Thyroid gland (tissue), 4 donors: ENCODE data around the gene SEPTIN1. TPM values are rescaled to one million over a fixed set of nuclear protein-coding genes. Genes with fewer than 3 reads are reported as not detected.

ENCODE experiments used
- DNase-seq, 2 donors: peaks; one replicate each; pipeline ENCODE4 v3.0.0-alpha.2; 2019
- H3K27ac ChIP-seq, 3 donors: fragments of 200-600 bp; sonication (generic); 1 replicate in 2 of 3; 2 replicates in 1 of 3; pipeline ENCODE4 v1.5.1; 2016 to 2019; ENCODE audit warnings: mild to moderate bottlenecking in 1 of 3, moderate library complexity in 1 of 3
- H3K27me3 ChIP-seq: fragments of 200-600 bp; sonication (generic); one replicate; pipeline ENCODE4 v1.5.1; 2019
- H3K36me3 ChIP-seq, 2 donors: fragments of 200-600 bp; sonication (generic); one replicate each; pipeline ENCODE4 v1.5.1; 2016 to 2019
- H3K4me1 ChIP-seq, 2 donors: fragments of 200-600 bp; sonication (generic); one replicate each; pipeline ENCODE4 v1.5.1; 2017 to 2019
- H3K4me3 ChIP-seq, 3 donors: fragments of 200-600 bp; sonication (generic); replicated peaks in 1 of 3; 1 replicate in 2 of 3; 2 replicates in 1 of 3; pipeline ENCODE4 v1.5.1; 2016; ENCODE audit warnings: mild to moderate bottlenecking in 1 of 3
- H3K9me3 ChIP-seq: fragments of 200-600 bp; sonication (generic); one replicate; pipeline ENCODE4 v1.5.1; 2017
- CTCF ChIP-seq, 6 experiments: fragments of 200-600 bp in 3 of 6; fragments of 450-650 bp in 3 of 6; sonication (generic) in 3 of 6; IDR thresholded peaks; one replicate each; pipeline ENCODE4 v1.5.1; 2016 to 2019; ENCODE audit warnings: antibody characterized with exemption in 6 of 6, mild to moderate bottlenecking in 2 of 6, inconsistent platforms in 1 of 6, moderate library complexity in 1 of 6
- POLR2A ChIP-seq, 2 donors: fragments of 450-650 bp; IDR thresholded peaks; one replicate each; pipeline ENCODE4 v1.6.1; 2017; ENCODE audit warnings: antibody characterized with exemption in 2 of 2, mild to moderate bottlenecking in 2 of 2, moderate library complexity in 1 of 2
- WGBS, 2 donors: methylation state at CpG; one replicate each; pipeline ENCODE4 v1.1.5; 2017; 5-methylcytosine and 5-hydroxymethylcytosine counted together
- intact Hi-C: fragments of 100-400 bp; cut with DNase I; formaldehyde crosslinking; loops from one replicate; pipeline ENCODE4 v1.15.1; 2023
- total RNA-seq, 4 donors: library from RNA; depleted of rRNA; stranded (reverse); fragments of >200 nt; gene quantifications; one replicate each; pipeline ENCODE4 v1.2.3, GENCODE V29; 2016

Gene SEPTIN1
- total RNA-seq, 4 donors from 2014 or later, result 0.56 to 3.4 (median 1.4) TPM

GRCh38 chr16:30428055-30428454, 45.7 kb upstream of the SEPTIN1 start:
- Histone ChIP-seq H3K9me3 (no peaks in the 10 kb centered on the region), H3K36me3 (peaks cover 3 to 6% of the 10 kb centered on the region in 2 donors), H3K4me3 (no peak overlapping the region), H3K4me1 (peaks cover 10 to 22% of the 10 kb centered on the region in 2 donors), H3K27ac (no peak overlapping the region), H3K27me3 (no peaks in the 10 kb centered on the region)
- 93 to 98% methylated on average over 4 of the region's 4 CpGs for WGBS, 2 donors
- no peak for DNase-seq
- intact Hi-C loops, result loop anchor here (10.0 kb wide), 1 partner anchor 343 kb away; no protein-coding TSS in a partner anchor
- no peak for TF ChIP-seq POLR2A (IDR thresholded peaks at IDR 0.05)
- TF ChIP-seq CTCF (IDR thresholded peaks at IDR 0.05), result no peak

GRCh38 chr16:30421010-30421409, 38.6 kb upstream of the SEPTIN1 start:
- TF ChIP-seq POLR2A (IDR thresholded peaks at IDR 0.05) (no peak), CTCF (IDR thresholded peaks at IDR 0.05) (no peak)
- DNase-seq, result no peak
- 86 to 90% methylated on average over 5 of the region's 5 CpGs for WGBS, 2 donors
- Histone ChIP-seq H3K9me3 (no peaks in the 10 kb centered on the region), H3K27ac (no peak overlapping the region), H3K27me3 (no peaks in the 10 kb centered on the region), H3K4me1 (peaks cover 4 to 14% of the 10 kb centered on the region in 2 donors), H3K4me3 (no peak overlapping the region), H3K36me3 (peaks cover 6 to 7% of the 10 kb centered on the region in 2 donors)
- intact Hi-C loops, result loop anchor here (10.0 kb wide), 1 partner anchor 336 kb away; no protein-coding TSS in a partner anchor

- Histone ChIP-seq H3K27me3 (no peaks in the 10 kb centered on the region), H3K9me3 (no peaks in the 10 kb centered on the region), H3K27ac (peak overlapping the region; percentile 49 to 82 (median 69)), H3K4me3 (peak overlapping the region in 2 of 3 donors; percentile 2 to 42), H3K36me3 (peaks cover 1 to 5% of the 10 kb centered on the region in 2 donors), H3K4me1 (peaks cover 4 to 5% of the 10 kb centered on the region in 2 donors)
- no peak for TF ChIP-seq CTCF (IDR thresholded peaks at IDR 0.05)
- no peak for TF ChIP-seq POLR2A (IDR thresholded peaks at IDR 0.05)
- DNase-seq, result no peak
- intact Hi-C loops, result no loop called here
- 83 to 86% methylated on average over 20 of the region's 31 CpGs for WGBS, 2 donors
Measured at GRCh38 chr16:30418350-30419181, 36.2 kb upstream of the SEPTIN1 start.

GRCh38 chr16:30417529-30418349, 35.4 kb upstream of the SEPTIN1 start:
- DNase-seq, result peak; percentile 86 to 89
- H3K27me3 ChIP-seq, result no peaks in the 10 kb centered on the region
- intact Hi-C loops, result no loop called here
- peak in 4 of 6 experiments; percentile 3 to 33 (median 22) for TF ChIP-seq CTCF (IDR thresholded peaks at IDR 0.05)
- peak in 1 of 2 donors; percentile 72 for TF ChIP-seq POLR2A (IDR thresholded peaks at IDR 0.05)
- peaks cover 0 to 3% of the 10 kb centered on the region in 2 donors for H3K36me3 ChIP-seq
- H3K27ac ChIP-seq, result peak overlapping the region; percentile 49 to 82 (median 69)
- H3K4me3 ChIP-seq, result peak overlapping the region; percentile 25 to 42 (median 27)
- peaks cover 4 to 5% of the 10 kb centered on the region in 2 donors for H3K4me1 ChIP-seq
- no peaks in the 10 kb centered on the region for H3K9me3 ChIP-seq
- WGBS, 2 donors, result 1 to 3% methylated on average over 10 to 48 of the region's 140 CpGs
